ENCODE data around the gene CHKA.
A peak's percentile ranks its signal among the peaks of the same experiment; 100 is the strongest.

Gene CHKA

DNA sequence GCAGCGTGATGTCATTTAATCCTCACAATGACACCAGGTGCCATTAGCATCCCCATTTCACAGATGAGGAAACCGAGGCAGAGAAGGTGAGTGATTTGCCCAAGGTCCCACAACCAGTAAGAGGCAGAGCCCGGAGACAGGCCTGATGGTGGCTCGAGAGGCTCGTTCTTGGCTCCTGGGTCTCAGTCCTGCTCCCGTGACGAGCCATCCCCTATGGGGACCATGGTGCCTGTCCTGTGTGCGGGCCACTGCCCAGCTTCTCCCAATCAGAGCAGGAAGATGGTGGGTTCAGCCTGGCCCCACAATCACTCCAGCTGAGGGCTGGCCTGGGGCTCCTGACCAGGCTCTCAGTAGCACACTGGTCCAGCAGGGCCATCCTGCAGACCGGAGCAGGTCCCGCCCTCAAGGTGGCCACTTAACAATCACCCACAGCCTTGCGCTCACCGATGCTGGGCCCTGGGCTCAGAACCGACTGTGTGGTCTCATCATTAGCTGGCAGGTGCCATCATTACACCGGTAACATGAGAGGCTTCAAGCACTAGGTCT is 107.5 kb downstream of the CHKA start:
- no peak overlapping the region for H3K27ac ChIP-seq
- H3K9ac ChIP-seq, result no peak overlapping the region

DNA sequence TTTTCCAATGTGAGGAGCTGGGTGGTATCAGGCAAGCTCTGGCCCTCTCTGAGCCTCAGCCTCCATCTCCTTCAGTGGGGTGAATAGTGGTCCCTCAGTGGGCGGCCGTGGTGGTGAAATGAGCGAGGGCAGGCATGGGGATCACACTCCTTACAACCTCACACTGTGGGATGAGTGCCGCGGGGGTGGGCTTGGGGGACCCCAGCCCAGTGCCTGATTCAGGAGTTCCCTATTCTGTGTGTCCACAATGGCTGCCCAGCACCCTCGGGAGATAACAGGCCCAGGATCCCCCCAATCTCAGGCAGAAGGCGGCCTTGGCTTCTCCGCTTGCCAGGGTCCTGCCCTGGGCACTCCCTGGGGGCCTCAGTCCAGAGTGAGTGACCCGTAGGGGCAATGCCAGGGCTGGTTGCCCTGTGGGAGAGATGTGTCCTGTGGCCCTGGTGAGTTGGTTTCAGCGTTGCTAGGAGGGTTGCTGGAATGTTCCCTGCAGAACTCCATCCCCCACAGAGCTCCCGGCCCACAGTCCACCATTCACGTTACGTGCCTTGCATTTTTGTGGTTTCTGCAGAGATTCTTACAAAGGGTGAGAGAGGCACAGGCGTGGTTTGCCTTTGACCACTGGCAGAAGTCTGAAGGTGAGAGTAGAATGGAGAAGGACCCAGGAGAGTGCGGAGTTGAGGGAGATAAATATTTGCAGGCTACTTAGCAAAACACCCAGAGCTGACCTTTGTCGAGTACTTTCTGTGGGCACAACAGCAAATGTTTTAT is 108.2 kb downstream of the CHKA start:
- Histone ChIP-seq H3K4me3 (ENCODE audit: low read depth, low read length) (no peak overlapping the region), H3K79me2 (no peaks in the 10 kb centered on the region), H2AFZ (no peak overlapping the region), H3K4me1 (no peaks in the 10 kb centered on the region), H3K4me2 (ENCODE audit: low read length) (no peak overlapping the region), H3K27ac (no peak overlapping the region), H3K27me3 (ENCODE audit: control insufficient read depth, insufficient read depth, low read length) (no peaks in the 10 kb centered on the region), H3K9me3 (ENCODE audit: control insufficient read depth, low read length) (no peaks in the 10 kb centered on the region), H3K36me3 (ENCODE audit: control insufficient read depth, insufficient read depth, low read length) (no peaks in the 10 kb centered on the region), H3K9ac (no peak overlapping the region)
- TF ChIP-seq, protein P1, sequence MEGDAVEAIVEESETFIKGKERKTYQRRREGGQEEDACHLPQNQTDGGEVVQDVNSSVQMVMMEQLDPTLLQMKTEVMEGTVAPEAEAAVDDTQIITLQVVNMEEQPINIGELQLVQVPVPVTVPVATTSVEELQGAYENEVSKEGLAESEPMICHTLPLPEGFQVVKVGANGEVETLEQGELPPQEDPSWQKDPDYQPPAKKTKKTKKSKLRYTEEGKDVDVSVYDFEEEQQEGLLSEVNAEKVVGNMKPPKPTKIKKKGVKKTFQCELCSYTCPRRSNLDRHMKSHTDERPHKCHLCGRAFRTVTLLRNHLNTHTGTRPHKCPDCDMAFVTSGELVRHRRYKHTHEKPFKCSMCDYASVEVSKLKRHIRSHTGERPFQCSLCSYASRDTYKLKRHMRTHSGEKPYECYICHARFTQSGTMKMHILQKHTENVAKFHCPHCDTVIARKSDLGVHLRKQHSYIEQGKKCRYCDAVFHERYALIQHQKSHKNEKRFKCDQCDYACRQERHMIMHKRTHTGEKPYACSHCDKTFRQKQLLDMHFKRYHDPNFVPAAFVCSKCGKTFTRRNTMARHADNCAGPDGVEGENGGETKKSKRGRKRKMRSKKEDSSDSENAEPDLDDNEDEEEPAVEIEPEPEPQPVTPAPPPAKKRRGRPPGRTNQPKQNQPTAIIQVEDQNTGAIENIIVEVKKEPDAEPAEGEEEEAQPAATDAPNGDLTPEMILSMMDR (IDR thresholded peaks at IDR 0.05), result no peak

More for the DNA sequence above, 107.5 kb downstream of the CHKA start:
- no peak overlapping the region for H2AFZ ChIP-seq
- TF ChIP-seq, protein P1 (IDR thresholded peaks at IDR 0.05), result no peak
- H3K9me3 ChIP-seq (ENCODE audit: control insufficient read depth, low read length), result no peaks in the 10 kb centered on the region
- no peaks in the 10 kb centered on the region for H3K4me1 ChIP-seq
- no peaks in the 10 kb centered on the region for H3K79me2 ChIP-seq
- H3K4me2 ChIP-seq (ENCODE audit: low read length), result no peak overlapping the region
- no peak overlapping the region for H3K4me3 ChIP-seq (ENCODE audit: low read depth, low read length)
- H3K27me3 ChIP-seq (ENCODE audit: control insufficient read depth, insufficient read depth, low read length), result no peaks in the 10 kb centered on the region
- H3K36me3 ChIP-seq (ENCODE audit: control insufficient read depth, insufficient read depth, low read length), result no peaks in the 10 kb centered on the region

DNA sequence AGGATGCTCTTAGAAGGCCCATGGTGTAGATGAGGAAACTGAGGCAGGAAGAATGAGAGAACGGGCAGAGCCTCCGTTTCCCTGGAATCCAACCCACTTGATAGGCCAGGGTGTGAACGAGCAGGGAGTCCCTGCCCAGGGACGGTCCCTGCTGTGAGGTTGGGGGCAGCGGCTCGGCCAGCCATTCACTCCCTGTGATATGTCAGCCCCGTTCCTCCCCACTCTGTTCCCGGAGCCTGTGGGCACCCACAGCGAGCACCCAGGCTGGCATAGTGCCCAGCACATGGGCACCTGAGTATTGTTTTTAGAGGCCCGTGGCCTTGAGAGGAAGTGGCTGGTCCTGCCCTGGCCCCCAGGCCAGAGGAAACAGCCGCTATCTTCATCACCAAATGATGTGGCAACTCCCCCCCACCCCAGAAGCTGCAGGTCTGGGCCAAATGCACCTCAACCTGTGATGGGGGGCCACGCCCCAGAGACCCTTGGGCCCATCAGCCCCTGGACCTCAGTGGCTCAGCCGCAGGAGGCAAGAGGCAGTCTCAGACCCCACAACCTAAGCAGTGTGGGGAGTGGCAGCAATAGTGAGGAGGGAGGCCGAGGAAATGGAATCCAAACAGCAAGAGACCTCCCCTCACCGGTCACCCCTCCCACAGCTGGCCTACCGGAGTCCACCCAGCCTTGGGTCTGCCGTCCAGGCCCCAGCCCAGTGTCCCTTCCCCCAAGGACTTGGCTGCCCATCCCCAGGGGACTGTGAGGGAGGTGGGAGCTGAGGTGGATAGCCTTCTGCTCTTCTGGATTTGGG is 108.9 kb downstream of the CHKA start:
- no peaks in the 10 kb centered on the region for H3K79me2 ChIP-seq
- no peaks in the 10 kb centered on the region for H3K9me3 ChIP-seq (ENCODE audit: control insufficient read depth, low read length)
- H3K9ac ChIP-seq, result no peak overlapping the region
- TF ChIP-seq, protein P1 (IDR thresholded peaks at IDR 0.05), result no peak
- no peaks in the 10 kb centered on the region for H3K4me1 ChIP-seq
- H3K27me3 ChIP-seq (ENCODE audit: control insufficient read depth, insufficient read depth, low read length), result no peaks in the 10 kb centered on the region
- H3K4me2 ChIP-seq (ENCODE audit: low read length), result no peak overlapping the region
- H3K4me3 ChIP-seq (ENCODE audit: low read depth, low read length), result no peak overlapping the region
- no peak overlapping the region for H2AFZ ChIP-seq
- no peaks in the 10 kb centered on the region for H3K36me3 ChIP-seq (ENCODE audit: control insufficient read depth, insufficient read depth, low read length)
- H3K27ac ChIP-seq, result no peak overlapping the region

DNA sequence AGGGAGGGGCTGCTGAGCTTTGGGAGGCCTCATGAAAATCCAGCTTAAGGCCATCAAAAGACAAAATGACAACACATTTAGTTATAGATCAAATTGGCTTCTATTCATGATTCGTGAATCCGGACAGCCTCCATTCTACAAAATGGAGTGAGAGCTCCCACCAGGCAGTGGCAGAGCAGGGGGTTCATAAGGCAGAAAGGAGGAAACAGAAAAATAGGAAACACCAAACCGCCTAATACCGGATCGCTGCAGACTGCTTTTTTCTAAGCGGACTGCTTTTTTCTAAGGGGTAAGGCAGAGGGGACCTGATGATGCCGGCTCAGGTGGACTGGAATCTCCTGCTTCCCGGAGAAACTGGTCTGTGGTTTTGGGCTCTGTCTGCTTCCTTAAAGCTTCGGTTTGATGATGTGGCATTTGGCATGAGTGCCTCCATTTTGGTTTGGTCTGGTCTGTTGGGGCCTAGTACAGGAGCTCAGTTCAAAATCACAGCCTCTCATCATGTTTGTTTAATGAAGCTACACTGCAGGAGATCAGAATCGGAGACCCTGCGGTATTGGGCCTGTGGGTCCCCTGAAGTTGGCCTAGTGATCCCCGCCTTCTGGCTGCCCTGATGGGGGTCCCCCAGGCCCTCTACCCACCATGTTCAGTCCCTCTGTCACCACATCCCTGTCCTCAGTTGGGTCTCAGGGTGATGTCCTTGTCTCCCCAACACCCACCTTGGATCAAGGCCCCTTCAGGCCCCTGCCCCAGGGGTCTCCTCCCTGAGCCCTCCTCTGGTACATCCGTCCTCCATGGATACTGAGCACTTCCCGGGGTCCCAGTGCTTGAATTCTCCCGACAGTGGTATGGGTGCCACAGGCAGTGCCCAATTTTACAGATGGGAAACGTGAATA is 109.9 kb downstream of the CHKA start:
- Histone ChIP-seq H2AFZ (peak overlapping the region; percentile 72), H3K79me2 (no peaks in the 10 kb centered on the region), H3K9me3 (ENCODE audit: control insufficient read depth, low read length) (no peaks in the 10 kb centered on the region), H3K4me2 (ENCODE audit: low read length) (no peak overlapping the region), H3K27me3 (ENCODE audit: control insufficient read depth, insufficient read depth, low read length) (no peaks in the 10 kb centered on the region), H3K27ac (no peak overlapping the region), H3K36me3 (ENCODE audit: control insufficient read depth, insufficient read depth, low read length) (no peaks in the 10 kb centered on the region), H3K4me3 (ENCODE audit: low read depth, low read length) (no peak overlapping the region), H3K4me1 (no peaks in the 10 kb centered on the region), H3K9ac (no peak overlapping the region)
- TF ChIP-seq, protein P1 (IDR thresholded peaks at IDR 0.05), result no peak
